GM10847 (cell line): ENCODE results near the gene EXOC7.

ENCODE experiments used
- POLR2A ChIP-seq: IDR thresholded peaks from 2 replicates; pipeline ENCODE4 v1.6.1; 2011; ENCODE audit not compliant: insufficient read length; ENCODE audit errors: extremely low read depth

The EXOC7 gene

GRCh38 chr17:76141212-76142038 is 37.8 kb upstream of the EXOC7 start, which contains the start of gene FOXJ1:
FOXJ1 (minus strand) TSS chr17:76141245; CDS start chr17:76140395, 850 bp downstream.
- TF ChIP-seq POLR2A = no peak

- no peak for TF ChIP-seq POLR2A
Observed at GRCh38 chr17:76140661-76141211, 37.1 kb upstream of the EXOC7 start.

- no peak for TF ChIP-seq POLR2A
Observed at GRCh38 chr17:76139801-76140660, 36.4 kb upstream of the EXOC7 start.

- TF ChIP-seq POLR2A = no peak
Observed at GRCh38 chr17:76138896-76139752, 35.5 kb upstream of the EXOC7 start.

DNA sequence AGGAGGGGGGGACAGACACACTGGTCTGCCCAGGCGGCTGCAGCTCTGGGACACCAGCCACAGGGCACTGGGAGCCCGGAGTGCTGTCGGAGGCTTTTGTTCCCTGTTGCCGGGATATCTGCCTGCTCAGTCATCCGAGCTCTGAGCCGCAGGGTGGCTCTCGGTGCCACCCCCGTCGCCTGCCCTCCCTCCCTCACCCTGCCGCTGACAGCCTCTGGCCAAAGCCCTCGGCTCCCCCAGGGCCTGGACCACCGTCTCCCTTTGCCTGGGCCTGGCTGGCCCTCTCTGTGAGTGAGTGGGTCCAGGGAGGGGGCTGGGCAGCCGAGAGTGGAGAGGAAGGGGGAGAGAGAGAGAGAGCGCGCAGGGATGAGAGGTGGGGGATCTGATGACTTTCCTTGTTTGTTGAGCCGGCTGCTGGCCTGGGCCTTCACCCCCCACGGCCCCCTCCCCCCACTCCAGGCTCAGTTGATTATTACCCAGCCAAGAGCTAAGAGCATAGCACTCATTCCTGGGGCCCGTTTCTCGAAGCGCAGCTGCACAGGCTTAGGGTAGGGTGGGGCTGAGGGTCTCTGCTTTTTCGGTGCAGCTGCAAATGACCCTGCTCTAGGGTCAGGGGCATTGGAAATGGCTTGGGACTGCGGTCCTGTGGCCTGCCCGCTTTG is 34.8 kb upstream of the EXOC7 start:
- TF ChIP-seq POLR2A = no peak

DNA sequence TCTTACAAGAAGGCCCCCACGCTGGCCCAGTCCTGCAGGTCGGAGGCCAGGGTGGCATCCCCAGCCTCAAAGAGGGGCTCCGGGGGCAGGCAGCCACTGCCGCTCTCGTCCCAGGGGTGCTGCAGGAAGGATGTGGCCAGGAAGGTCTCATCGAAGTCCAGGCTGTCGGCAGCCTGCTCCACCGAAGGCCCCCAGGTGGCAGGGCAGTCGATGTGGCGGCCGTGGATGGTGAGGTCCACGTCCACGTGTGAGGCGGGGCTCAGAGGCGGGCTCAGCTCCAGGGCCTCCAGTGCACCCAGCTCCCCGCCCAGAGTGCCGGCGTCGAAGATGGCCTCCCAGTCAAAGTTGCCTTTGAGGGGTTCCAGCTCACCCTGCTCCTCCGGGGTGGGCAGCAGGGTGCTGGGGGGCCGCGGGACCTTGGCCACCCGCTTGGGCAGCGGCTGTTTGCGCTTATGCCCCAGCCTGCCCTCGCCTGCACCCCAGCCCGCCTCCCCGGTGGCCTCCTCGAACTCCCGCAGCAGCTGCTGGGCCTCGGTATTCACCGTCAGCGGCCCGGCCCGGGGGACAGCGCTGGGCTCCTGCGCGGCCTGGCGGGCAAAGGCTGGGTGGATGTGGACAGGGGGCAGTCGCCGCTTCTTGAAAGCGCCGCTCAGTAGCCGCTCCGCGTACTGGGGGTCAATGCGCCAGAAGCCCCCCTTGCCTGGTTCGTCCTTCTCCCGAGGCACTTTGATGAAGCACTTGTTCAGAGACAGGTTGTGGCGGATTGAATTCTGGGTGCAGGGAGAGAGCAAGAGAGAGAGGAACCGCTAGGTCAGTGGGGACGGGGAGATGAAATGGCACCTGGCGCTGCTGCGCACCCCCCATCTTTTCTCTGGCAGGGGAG is 34.0 kb upstream of the EXOC7 start:
- no peak for TF ChIP-seq POLR2A

DNA sequence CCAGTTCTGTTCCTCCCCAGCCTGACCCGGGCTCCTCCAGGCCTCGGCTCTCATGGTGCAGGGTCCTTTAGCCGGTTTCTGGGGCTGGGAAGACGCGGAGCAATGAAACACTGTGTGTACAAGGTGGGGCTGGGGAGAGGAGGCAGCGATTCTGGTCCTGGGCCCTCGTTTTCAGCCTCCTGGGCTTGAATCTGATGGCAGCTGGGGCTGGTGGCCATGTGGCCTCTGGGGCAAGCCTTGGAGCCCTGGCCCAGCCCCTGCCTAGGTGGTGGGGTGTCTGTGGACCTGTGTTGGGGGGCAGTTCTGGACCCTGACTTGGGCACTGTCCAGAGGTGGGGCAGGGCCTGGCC is 33.4 kb upstream of the EXOC7 start:
- TF ChIP-seq POLR2A = no peak

GRCh38 chr17:76136276-76137000 is 32.9 kb upstream of the EXOC7 start:
- no peak for TF ChIP-seq POLR2A

DNA sequence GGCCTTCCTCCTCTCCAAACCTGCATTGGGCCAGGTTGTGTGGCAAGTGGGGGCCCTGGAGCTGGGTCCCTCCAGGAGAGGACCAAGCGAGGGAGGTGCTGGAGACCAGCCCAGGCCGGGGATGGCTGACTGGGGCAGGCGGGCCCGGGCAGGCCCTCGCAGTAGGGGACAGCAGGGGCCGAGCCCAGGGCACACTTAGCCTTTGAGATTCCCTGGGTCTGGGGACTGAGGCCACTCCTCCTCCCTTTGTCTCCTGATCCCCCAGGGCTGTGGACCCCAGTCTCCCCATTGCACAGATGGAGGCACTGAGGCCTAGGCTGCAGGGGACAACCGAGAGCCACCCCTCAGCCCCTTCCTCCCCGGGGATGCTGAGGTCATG is 32.2 kb upstream of the EXOC7 start:
- no peak for TF ChIP-seq POLR2A

DNA sequence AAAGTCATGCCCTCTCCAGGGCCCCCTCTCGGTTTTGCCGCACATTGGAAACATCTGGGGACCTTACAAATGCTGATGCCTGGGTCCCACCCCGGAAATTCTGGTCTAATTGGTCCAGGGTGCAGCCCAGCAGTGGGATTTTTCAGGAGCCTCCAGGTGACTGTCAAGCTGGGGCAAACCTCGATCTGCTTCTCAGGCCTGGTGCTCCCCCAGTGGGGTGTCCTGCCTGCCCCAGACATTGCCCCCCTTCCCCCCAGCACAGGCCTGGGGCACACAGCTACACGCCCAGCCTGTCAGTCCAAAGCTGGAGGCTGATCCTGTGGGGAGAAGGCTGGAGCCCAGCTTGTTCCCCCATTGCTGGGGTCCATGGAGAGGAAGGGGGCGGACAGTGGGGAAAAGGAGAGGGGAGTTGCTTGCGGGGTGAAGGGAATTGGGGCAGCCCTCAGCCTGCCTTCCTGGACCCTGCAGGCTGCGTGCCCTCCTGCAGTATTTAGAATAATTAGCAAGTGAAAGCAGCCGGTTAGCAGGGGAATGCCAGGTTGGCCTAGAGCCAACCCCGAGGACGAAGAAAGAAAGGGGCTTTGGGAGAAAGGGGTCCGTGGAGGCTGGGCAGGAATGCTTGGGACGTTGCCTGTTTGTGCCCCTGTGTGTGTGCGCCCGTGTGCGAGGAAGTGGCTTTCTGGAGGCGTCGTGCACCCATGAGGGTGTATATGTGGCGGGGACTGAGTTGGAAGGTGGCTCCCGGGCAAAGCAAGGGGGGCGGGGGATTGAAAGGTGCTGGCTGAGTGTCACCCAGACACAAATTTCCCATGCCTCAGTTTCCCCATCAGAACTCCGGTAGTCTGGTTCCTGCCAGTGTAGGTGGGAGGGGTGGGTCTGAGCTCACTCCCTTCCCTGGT is 31.6 kb upstream of the EXOC7 start:
- no peak for TF ChIP-seq POLR2A

DNA sequence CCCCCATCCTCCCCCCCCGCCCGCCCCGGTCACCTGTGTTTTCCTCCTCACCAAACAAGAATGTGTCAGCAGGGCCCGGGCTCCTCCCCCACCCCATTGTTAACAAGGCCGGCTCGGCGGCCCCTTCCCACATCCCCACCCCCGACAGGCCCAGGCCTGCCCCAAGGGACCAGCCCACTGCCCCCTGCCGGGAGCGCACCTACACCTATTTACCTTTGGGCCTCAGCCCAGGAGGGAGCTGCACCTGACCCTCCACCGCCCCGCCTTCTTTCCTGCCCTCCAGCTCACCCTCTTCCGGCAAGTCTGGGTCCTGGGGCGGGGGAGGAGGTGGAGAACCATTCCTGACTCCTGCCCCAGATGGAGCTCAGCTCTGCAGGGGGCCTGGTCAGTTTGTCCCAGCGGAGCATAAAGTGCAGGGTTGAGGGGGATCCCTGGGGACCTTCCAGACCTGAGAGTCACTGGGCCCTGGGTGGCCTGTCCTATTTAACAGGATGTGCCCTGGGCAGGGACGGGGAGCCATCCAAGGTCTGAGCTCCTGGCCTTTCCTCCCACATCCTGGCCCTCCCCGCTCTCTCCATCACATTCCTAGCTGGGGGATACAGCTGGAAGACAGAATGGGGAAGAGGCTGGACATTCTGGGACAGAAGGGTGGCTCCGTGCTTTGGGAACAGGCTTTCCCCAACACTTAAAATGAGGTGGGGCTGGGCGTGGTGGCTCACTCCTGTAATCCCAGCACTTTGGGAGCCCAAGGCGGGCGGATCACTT is 29.2 kb upstream of the EXOC7 start:
- no peak for TF ChIP-seq POLR2A
